Measurements from ENCODE around the gene TCF20. TPM values are rescaled to one million over a fixed set of nuclear protein-coding genes. Genes with fewer than 3 reads are reported as not detected.

TCF20 gene
- total and polyA plus RNA-seq, 7 experiments from 2014 or later: 3.3 to 97.2 (median 71.9) TPM

DNA sequence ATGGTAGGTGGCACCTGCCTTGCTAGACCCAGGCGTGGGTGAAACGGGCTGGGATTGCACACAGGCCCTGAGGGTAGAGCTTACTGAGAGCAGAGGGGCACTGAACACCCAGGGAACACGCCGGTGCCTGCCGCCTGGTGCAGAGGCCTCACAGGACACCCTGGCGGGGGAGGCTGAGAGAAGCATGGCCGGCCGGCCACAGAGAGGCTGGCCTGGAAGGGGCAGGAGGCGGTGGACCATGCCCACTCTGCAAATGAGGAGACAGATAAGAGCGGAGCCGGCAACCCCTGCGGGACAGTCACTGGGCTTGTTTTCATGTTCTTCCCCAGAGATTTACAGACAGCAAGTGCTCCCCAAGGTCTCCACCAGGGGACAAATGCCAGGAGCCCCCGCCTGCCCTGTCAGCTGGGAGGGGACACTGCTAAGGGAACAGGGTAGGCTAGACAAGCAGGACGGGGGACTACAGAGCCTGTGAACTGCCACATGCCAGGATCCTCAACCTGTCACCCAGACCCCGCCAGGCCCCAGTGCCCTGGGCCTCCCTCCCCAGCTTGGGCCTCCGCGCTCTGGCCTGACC is 38.5 kb upstream of the TCF20 start:
- CTCF ChIA-PET: no interaction called here

DNA sequence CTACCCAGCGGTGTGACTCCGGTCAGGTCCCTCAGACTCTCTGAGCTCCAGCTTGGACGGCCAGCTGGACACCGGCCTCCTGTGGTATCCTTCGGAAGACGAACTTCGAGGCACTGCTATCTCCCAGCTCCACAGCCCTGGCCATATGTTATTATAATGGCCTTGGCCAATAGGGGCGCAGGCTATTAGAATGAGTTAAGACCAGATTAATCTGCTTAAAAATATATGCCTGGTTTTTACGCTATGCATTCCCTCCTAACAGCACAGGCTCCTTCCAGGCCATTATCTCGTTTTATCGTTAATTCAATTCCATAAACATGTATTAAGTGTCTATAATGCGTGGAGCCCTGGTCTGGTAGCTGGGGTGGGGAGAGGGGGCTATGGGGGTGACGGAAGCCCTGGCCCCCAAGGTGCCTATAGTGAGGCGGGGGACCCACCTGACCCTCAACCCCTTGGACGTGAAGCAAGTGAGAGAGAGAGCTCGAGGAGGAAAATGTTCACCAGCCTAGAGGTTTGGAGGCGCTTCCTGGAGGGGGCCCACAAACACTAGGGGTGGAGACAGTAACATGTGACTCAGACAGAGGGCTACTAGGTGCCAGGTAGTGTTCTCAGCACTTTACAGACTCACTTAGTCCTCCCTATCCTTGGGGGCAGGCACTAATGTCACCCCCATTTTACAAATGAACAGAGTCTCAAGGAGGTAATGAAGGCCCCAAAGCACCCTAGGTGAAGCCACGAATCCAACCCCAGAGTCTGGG is 37.5 kb upstream of the TCF20 start:
- intact Hi-C loops (cut with micrococcal nuclease): no loop called here
- H3K27me3 Mint-ChIP-seq: peaks cover 0 to 21% (median 0%) of the 10 kb centered on the region in 5 donors
- H3K4me3 Mint-ChIP-seq: peak overlapping the region in 5 of 10 donors; percentile 21 to 69 (median 56)
- peaks cover 27 to 74% (median 61%) of the 10 kb centered on the region in 7 donors for H3K4me1 Mint-ChIP-seq
- no peak overlapping the region for H3K4me3 ChIP-seq (ENCODE audit: low read length)
- no peak for ATAC-seq
- ChIA-PET POLR2A (interaction anchor here (1.0 to 1.1 kb wide), 2 partner anchors 11 to 228 kb away, joined by 3 to 5 read pairs; partner anchors contain the start of gene SMDT1), CTCF (interaction anchor here (0.7 to 1.2 kb wide), 2 partner anchors 11 to 29 kb away, joined by 3 to 4 read pairs; no protein-coding TSS in a partner anchor)
- no peak for DNase-seq
- H3K36me3 Mint-ChIP-seq: no peaks in the 10 kb centered on the region
- H3K9me3 ChIP-seq (ENCODE audit: control insufficient read depth in 2 of 3, low read length in 3 of 3): no peaks in the 10 kb centered on the region
- no peaks in the 10 kb centered on the region for H3K27me3 ChIP-seq (ENCODE audit: control insufficient read depth in 2 of 2, insufficient read depth in 2 of 2, low read length in 2 of 2)
- no peaks in the 10 kb centered on the region for H3K9me3 Mint-ChIP-seq
- no peaks in the 10 kb centered on the region for H3K36me3 ChIP-seq (ENCODE audit: control insufficient read depth in 2 of 3, insufficient read depth in 3 of 3, low read length in 3 of 3)
- H3K4me1 ChIP-seq (ENCODE audit: control insufficient read depth in 2 of 2, insufficient read depth in 2 of 2, low read length in 2 of 2): peaks cover 0 to 60% of the 10 kb centered on the region in 2 donors
- H3K27ac ChIP-seq (ENCODE audit: low read depth, low read length): no peak overlapping the region
- peak overlapping the region in 6 of 9 donors; percentile 19 to 87 (median 66) for H3K27ac Mint-ChIP-seq

More for the DNA sequence above, 38.5 kb upstream of the TCF20 start:
- no peak for ATAC-seq
- no peak for DNase-seq
- intact Hi-C loops (cut with micrococcal nuclease): no loop called here
- Mint-ChIP-seq H3K4me3 (peak overlapping the region in 1 of 10 donors; percentile 31), H3K36me3 (no peaks in the 10 kb centered on the region), H3K4me1 (peaks cover 25 to 74% (median 61%) of the 10 kb centered on the region in 7 donors), H3K27ac (peak overlapping the region in 3 of 9 donors; percentile 57 to 66 (median 65)), H3K9me3 (no peaks in the 10 kb centered on the region), H3K27me3 (peaks cover 0 to 12% (median 0%) of the 10 kb centered on the region in 5 donors)
- Histone ChIP-seq H3K4me1 (ENCODE audit: control insufficient read depth in 2 of 2, insufficient read depth in 2 of 2, low read length in 2 of 2) (peaks cover 0 to 60% of the 10 kb centered on the region in 2 donors), H3K9me3 (ENCODE audit: control insufficient read depth in 2 of 3, low read length in 3 of 3) (no peaks in the 10 kb centered on the region), H3K36me3 (ENCODE audit: control insufficient read depth in 2 of 3, insufficient read depth in 3 of 3, low read length in 3 of 3) (no peaks in the 10 kb centered on the region), H3K27ac (ENCODE audit: low read depth, low read length) (no peak overlapping the region), H3K4me3 (ENCODE audit: low read length) (no peak overlapping the region), H3K27me3 (ENCODE audit: control insufficient read depth in 2 of 2, insufficient read depth in 2 of 2, low read length in 2 of 2) (no peaks in the 10 kb centered on the region)
- POLR2A ChIA-PET: no interaction called here

DNA sequence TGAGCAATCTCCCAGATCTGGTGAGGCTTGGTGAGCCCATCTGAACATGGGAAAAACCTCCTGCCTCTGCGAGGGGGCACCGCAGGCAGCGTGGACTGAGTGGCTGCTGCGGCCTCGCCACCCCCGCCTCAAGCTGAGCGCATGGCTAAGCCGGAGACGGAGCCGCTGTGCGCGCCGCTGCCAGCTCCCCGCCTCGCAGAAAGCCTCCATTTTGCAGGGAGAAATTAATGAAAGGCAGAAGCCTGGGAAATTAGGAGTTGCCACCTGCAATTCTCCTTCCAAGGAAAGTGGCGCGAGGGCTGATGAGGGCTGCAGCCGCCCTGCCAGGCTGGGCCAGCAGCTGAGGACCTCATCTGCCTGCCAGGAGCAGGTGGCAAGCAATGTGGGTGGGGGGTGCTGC is 35.6 kb upstream of the TCF20 start:
- Histone ChIP-seq H3K36me3 (ENCODE audit: control insufficient read depth in 2 of 3, insufficient read depth in 3 of 3, low read length in 3 of 3) (no peaks in the 10 kb centered on the region), H3K27me3 (ENCODE audit: control insufficient read depth in 2 of 2, insufficient read depth in 2 of 2, low read length in 2 of 2) (no peaks in the 10 kb centered on the region), H3K4me3 (ENCODE audit: low read length) (no peak overlapping the region), H3K27ac (ENCODE audit: low read depth, low read length) (no peak overlapping the region), H3K9me3 (ENCODE audit: control insufficient read depth in 2 of 3, low read length in 3 of 3) (no peaks in the 10 kb centered on the region), H3K4me1 (ENCODE audit: control insufficient read depth in 2 of 2, insufficient read depth in 2 of 2, low read length in 2 of 2) (peaks cover 9 to 60% of the 10 kb centered on the region in 2 donors)
- peaks cover 0 to 25% (median 0%) of the 10 kb centered on the region in 5 donors for H3K27me3 Mint-ChIP-seq
- POLR2A ChIA-PET: no interaction called here
- no peaks in the 10 kb centered on the region for H3K36me3 Mint-ChIP-seq
- peak overlapping the region in 1 of 9 donors; percentile 47 for H3K27ac Mint-ChIP-seq
- DNase-seq (no peak), ATAC-seq (no peak)
- no peaks in the 10 kb centered on the region for H3K9me3 Mint-ChIP-seq
- intact Hi-C loops (cut with micrococcal nuclease): no loop called here
- CTCF ChIA-PET: no interaction called here
- H3K4me1 Mint-ChIP-seq: peaks cover 26 to 79% (median 67%) of the 10 kb centered on the region in 7 donors
- no peak overlapping the region for H3K4me3 Mint-ChIP-seq

DNA sequence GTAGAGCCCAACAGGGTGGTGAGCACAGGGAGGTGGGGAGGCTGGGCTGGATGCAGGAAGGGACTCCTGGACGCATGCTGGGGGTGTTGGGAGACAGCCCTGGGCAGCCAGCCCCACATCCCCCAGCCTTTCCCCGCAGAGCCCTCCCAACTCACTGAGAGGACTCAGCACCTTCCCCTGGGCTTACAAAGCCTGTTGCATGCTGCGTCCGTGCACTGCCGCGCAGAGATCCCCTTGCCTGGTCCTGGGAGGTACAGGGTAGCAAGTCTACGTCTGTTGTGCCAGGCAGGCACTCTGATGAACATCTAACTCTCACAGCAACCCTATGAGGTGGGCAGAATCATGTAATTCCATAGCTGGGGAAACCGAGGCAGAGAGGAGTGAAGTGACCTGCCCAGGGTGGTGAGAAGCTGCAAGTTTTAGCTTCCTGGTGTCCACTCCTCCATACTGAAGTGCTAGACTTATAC is 33.9 kb upstream of the TCF20 start:
- peaks cover 0 to 25% (median 0%) of the 10 kb centered on the region in 5 donors for H3K27me3 Mint-ChIP-seq
- Histone ChIP-seq H3K36me3 (ENCODE audit: control insufficient read depth in 2 of 3, insufficient read depth in 3 of 3, low read length in 3 of 3) (no peaks in the 10 kb centered on the region), H3K9me3 (ENCODE audit: control insufficient read depth in 2 of 3, low read length in 3 of 3) (no peaks in the 10 kb centered on the region), H3K4me1 (ENCODE audit: control insufficient read depth in 2 of 2, insufficient read depth in 2 of 2, low read length in 2 of 2) (peaks cover 25 to 76% of the 10 kb centered on the region in 2 donors), H3K27me3 (ENCODE audit: control insufficient read depth in 2 of 2, insufficient read depth in 2 of 2, low read length in 2 of 2) (no peaks in the 10 kb centered on the region), H3K4me3 (ENCODE audit: low read length) (no peak overlapping the region), H3K27ac (ENCODE audit: low read depth, low read length) (no peak overlapping the region)
- peak overlapping the region in 5 of 10 donors; percentile 27 to 59 (median 38) for H3K4me3 Mint-ChIP-seq
- peaks cover 43 to 81% (median 72%) of the 10 kb centered on the region in 7 donors for H3K4me1 Mint-ChIP-seq
- CTCF ChIA-PET: interaction anchor here (0.8 to 2.2 kb wide), 3 partner anchors 8 to 65 kb away, joined by 3 to 6 read pairs (median 4); no protein-coding TSS in a partner anchor
- no peak for DNase-seq
- no peaks in the 10 kb centered on the region for H3K36me3 Mint-ChIP-seq
- ATAC-seq: no peak
- H3K9me3 Mint-ChIP-seq: no peaks in the 10 kb centered on the region
- intact Hi-C loops (cut with micrococcal nuclease): no loop called here
- H3K27ac Mint-ChIP-seq: peak overlapping the region in 6 of 9 donors; percentile 19 to 84 (median 70)
- POLR2A ChIA-PET: interaction anchor here (0.6 to 7.0 kb wide), 5 partner anchors 8 to 240 kb away, joined by 3 to 50 read pairs (median 3); no protein-coding TSS in a partner anchor

DNA sequence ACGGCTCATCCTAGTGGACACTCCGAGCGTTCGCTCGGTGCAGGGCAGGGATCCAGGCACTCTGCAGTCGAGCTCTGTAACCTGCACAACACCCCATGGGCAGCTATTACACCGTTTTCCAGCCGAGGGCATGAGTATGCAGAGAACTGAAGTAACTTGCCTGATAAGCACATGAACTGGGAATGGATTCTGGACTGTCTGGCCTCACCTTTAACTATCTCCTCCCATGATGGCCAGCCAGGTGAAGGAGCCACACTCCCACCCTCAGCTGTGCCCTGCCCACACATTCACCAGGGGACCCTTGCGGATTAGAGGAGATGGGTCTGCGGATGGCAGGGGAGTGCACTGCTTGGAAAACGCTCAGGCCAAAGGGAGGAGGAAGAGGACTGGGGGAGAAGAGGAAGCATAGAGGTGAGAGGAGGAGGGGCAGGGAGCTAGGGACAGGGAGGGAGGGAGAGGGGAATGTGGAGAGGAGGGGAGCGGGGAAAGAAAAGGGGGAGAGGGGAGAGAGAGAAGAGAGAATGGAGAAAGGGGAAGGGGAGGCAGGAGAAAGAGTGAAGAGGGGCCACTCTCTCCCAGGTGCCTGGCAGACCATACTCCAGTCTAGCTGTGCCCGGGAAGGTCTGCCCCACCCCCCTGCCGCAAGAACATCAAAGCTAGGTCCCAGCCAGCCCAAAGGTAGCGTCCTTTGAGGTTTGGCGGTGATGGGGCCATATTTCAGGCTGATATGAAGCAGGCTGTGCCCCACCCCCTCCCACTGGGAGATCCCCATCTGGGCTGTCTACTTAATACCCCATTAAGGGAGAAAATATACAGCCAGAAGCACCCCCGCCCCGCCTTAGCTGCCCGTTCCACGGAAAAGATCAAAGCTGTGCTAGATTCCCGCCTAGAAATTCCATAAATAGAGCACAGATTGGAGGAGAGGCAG is 33.2 kb upstream of the TCF20 start:
- Histone ChIP-seq H3K4me3 (ENCODE audit: low read length) (no peak overlapping the region), H3K4me1 (ENCODE audit: control insufficient read depth in 2 of 2, insufficient read depth in 2 of 2, low read length in 2 of 2) (peaks cover 29 to 80% of the 10 kb centered on the region in 2 donors), H3K27me3 (ENCODE audit: control insufficient read depth in 2 of 2, insufficient read depth in 2 of 2, low read length in 2 of 2) (no peaks in the 10 kb centered on the region), H3K36me3 (ENCODE audit: control insufficient read depth in 2 of 3, insufficient read depth in 3 of 3, low read length in 3 of 3) (no peaks in the 10 kb centered on the region), H3K9me3 (ENCODE audit: control insufficient read depth in 2 of 3, low read length in 3 of 3) (no peaks in the 10 kb centered on the region), H3K27ac (ENCODE audit: low read depth, low read length) (no peak overlapping the region)
- H3K36me3 Mint-ChIP-seq: no peaks in the 10 kb centered on the region
- peaks cover 50 to 85% (median 78%) of the 10 kb centered on the region in 7 donors for H3K4me1 Mint-ChIP-seq
- CTCF ChIA-PET: interaction anchor here (1.0 to 2.2 kb wide), 3 partner anchors 9 to 66 kb away, joined by 3 to 6 read pairs (median 3); no protein-coding TSS in a partner anchor
- intact Hi-C loops (cut with micrococcal nuclease): no loop called here
- peaks cover 0 to 25% (median 0%) of the 10 kb centered on the region in 5 donors for H3K27me3 Mint-ChIP-seq
- DNase-seq: no peak
- ATAC-seq: no peak
- H3K9me3 Mint-ChIP-seq: no peaks in the 10 kb centered on the region
- peak overlapping the region; percentile 6 to 59 (median 25) for H3K4me3 Mint-ChIP-seq
- POLR2A ChIA-PET: interaction anchor here (0.6 to 7.0 kb wide), 5 partner anchors 8 to 132 kb away, joined by 3 to 50 read pairs (median 3); no protein-coding TSS in a partner anchor
- H3K27ac Mint-ChIP-seq: peak overlapping the region in 8 of 9 donors; percentile 21 to 84 (median 66)

DNA sequence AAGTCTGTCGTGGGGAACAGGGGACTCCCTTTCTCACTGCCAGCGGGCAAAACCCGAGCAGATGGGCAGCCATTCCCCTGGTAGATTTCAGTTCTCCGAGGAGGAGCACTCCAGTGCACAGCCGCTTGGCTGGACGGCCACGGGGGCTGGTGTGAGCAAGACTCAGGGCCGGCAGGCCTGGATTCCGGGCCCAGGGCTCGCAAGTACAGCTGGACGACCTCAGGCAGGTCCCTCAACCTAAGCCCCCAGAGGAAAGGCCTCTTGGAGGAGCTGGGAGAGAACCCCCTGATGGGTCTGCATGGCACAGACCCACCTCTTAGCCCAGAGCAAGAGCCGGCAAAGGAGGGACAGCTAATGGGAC is 31.3 kb upstream of the TCF20 start:
- Histone ChIP-seq H3K27me3 (ENCODE audit: control insufficient read depth in 2 of 2, insufficient read depth in 2 of 2, low read length in 2 of 2) (no peaks in the 10 kb centered on the region), H3K4me1 (ENCODE audit: control insufficient read depth in 2 of 2, insufficient read depth in 2 of 2, low read length in 2 of 2) (peaks cover 29 to 84% of the 10 kb centered on the region in 2 donors), H3K9me3 (ENCODE audit: control insufficient read depth in 2 of 3, low read length in 3 of 3) (no peaks in the 10 kb centered on the region), H3K36me3 (ENCODE audit: control insufficient read depth in 2 of 3, insufficient read depth in 3 of 3, low read length in 3 of 3) (no peaks in the 10 kb centered on the region), H3K27ac (ENCODE audit: low read depth, low read length) (peak overlapping the region; percentile 79), H3K4me3 (ENCODE audit: low read length) (peak overlapping the region; percentile 68)
- ChIA-PET CTCF (no interaction called here), POLR2A (interaction anchor here (0.9 to 7.0 kb wide), 4 partner anchors 8 to 136 kb away, joined by 3 to 50 read pairs (median 4); no protein-coding TSS in a partner anchor)
- DNase-seq (no peak), ATAC-seq (no peak)
- peaks cover 60 to 88% (median 83%) of the 10 kb centered on the region in 7 donors for H3K4me1 Mint-ChIP-seq
- peak overlapping the region in 6 of 9 donors; percentile 53 to 95 (median 93) for H3K27ac Mint-ChIP-seq
- peak overlapping the region in 4 of 10 donors; percentile 17 to 95 (median 56) for H3K4me3 Mint-ChIP-seq
- H3K27me3 Mint-ChIP-seq: peaks cover 0 to 25% (median 0%) of the 10 kb centered on the region in 5 donors
- intact Hi-C loops (cut with micrococcal nuclease): loop anchor here in 1 of 2 donors (2.0 kb wide), 1 partner anchor 67 kb away; no protein-coding TSS in a partner anchor
- H3K9me3 Mint-ChIP-seq: no peaks in the 10 kb centered on the region
- H3K36me3 Mint-ChIP-seq: no peaks in the 10 kb centered on the region
